ENCODE results near the gene PLA2G4C.

GRCh38 chr19:48158210-48158790, 47.7 kb upstream of the PLA2G4C start:
- TF ChIP-seq POLR2A (IDR thresholded peaks at IDR 0.05) (no peak), CTCF (IDR thresholded peaks at IDR 0.05) (peak in 1 of 6 experiments; percentile 4)
